OCI-M1 (cell line): ENCODE measurements around the gene TIMM23.
"Not testable (repeated sequence)": the region's sequence is repeated elsewhere in the genome, so short reads cannot be mapped to it uniquely, and the experiment has no call there.

Experiments
- DNase-seq: peaks from one replicate; lab custom pipeline; 2025; lab: John Stamatoyannopoulos, UW

The TIMM23 gene

GRCh38 chr10:45997557-45997956, 25.3 kb downstream of the TIMM23 start:
- no peak for DNase-seq

GRCh38 chr10:45997994-45998763, 25.9 kb downstream of the TIMM23 start:
- DNase-seq = no peak

GRCh38 chr10:45999955-46000354, 27.7 kb downstream of the TIMM23 start:
- DNase-seq = not testable (repeated sequence)

GRCh38 chr10:46000538-46000937, 28.2 kb downstream of the TIMM23 start:
- peak; percentile 57 for DNase-seq

GRCh38 chr10:46001187-46001756, 29.0 kb downstream of the TIMM23 start:
- peak; percentile 98 for DNase-seq

- not testable (repeated sequence) for DNase-seq
These were observed 29.9 kb downstream of the TIMM23 start for GRCh38 chr10:46002189-46002687.

- DNase-seq = no peak
These were observed 30.8 kb downstream of the TIMM23 start for GRCh38 chr10:46002916-46003693.

- DNase-seq = no peak
These were observed 32.7 kb downstream of the TIMM23 start for GRCh38 chr10:46004963-46005362.

- no peak for DNase-seq
These were observed 33.1 kb downstream of the TIMM23 start for GRCh38 chr10:46005383-46005782.

GRCh38 chr10:46006219-46006618, 33.9 kb downstream of the TIMM23 start:
- no peak for DNase-seq

GRCh38 chr10:46012746-46013145, 40.5 kb downstream of the TIMM23 start:
- no peak for DNase-seq

GRCh38 chr10:46014206-46014605, 41.9 kb downstream of the TIMM23 start:
- no peak for DNase-seq

- DNase-seq = peak; percentile 23
These were observed 42.6 kb downstream of the TIMM23 start for GRCh38 chr10:46014683-46015405.

GRCh38 chr10:46016190-46016589, 43.9 kb downstream of the TIMM23 start:
- no peak for DNase-seq

- no peak for DNase-seq
These were observed 44.5 kb downstream of the TIMM23 start for GRCh38 chr10:46016811-46017210.

GRCh38 chr10:46017733-46018132, 45.4 kb downstream of the TIMM23 start:
- no peak for DNase-seq

- peak; percentile 83 for DNase-seq
These were observed 46.3 kb downstream of the TIMM23 start for GRCh38 chr10:46018453-46019176.

- no peak for DNase-seq
These were observed 46.9 kb downstream of the TIMM23 start for GRCh38 chr10:46019177-46019528.

- DNase-seq = peak; percentile 80
These were observed 47.5 kb downstream of the TIMM23 start for GRCh38 chr10:46019569-46020343.

GRCh38 chr10:46020344-46020657, 48.0 kb downstream of the TIMM23 start:
- peak; percentile 44 for DNase-seq
